ENCODE data around the gene ALDH1L1. TPM values are rescaled to one million over a fixed set of nuclear protein-coding genes. Genes with fewer than 3 reads are reported as not detected.

Gene ALDH1L1
- total RNA-seq, 1 donor from 2014 or later: not detected

- Mint-ChIP-seq H3K9me3 (ENCODE audit: unreplicated experiment) (peaks cover 3% of the 10 kb centered on the region), H3K4me1 (ENCODE audit: low read depth, unreplicated experiment) (peaks cover 6% of the 10 kb centered on the region), H3K27ac (ENCODE audit: unreplicated experiment) (no peak overlapping the region), H3K36me3 (ENCODE audit: unreplicated experiment) (no peaks in the 10 kb centered on the region), H3K4me3 (ENCODE audit: unreplicated experiment) (no peak overlapping the region), H3K27me3 (ENCODE audit: unreplicated experiment) (peaks cover 3% of the 10 kb centered on the region)
- DNase-seq: no peak
- TF ChIP-seq CTCF (IDR thresholded peaks at IDR 0.05; ENCODE audit: partially characterized antibody, unreplicated experiment): no peak
These were observed 31.0 kb downstream of the ALDH1L1 start for GRCh38 chr3:126149256-126149902.

GRCh38 chr3:126147932-126148683 is 32.3 kb downstream of the ALDH1L1 start:
- H3K27ac Mint-ChIP-seq (ENCODE audit: unreplicated experiment): no peak overlapping the region
- H3K9me3 Mint-ChIP-seq (ENCODE audit: unreplicated experiment): peaks cover 1% of the 10 kb centered on the region
- H3K27me3 Mint-ChIP-seq (ENCODE audit: unreplicated experiment): peaks cover 2% of the 10 kb centered on the region
- H3K4me3 Mint-ChIP-seq (ENCODE audit: unreplicated experiment): no peak overlapping the region
- DNase-seq: no peak
- no peak for TF ChIP-seq CTCF (IDR thresholded peaks at IDR 0.05; ENCODE audit: partially characterized antibody, unreplicated experiment)
- peaks cover 6% of the 10 kb centered on the region for H3K4me1 Mint-ChIP-seq (ENCODE audit: low read depth, unreplicated experiment)
- no peaks in the 10 kb centered on the region for H3K36me3 Mint-ChIP-seq (ENCODE audit: unreplicated experiment)

- peaks cover 6% of the 10 kb centered on the region for H3K4me1 Mint-ChIP-seq (ENCODE audit: low read depth, unreplicated experiment)
- H3K27ac Mint-ChIP-seq (ENCODE audit: unreplicated experiment): no peak overlapping the region
- H3K9me3 Mint-ChIP-seq (ENCODE audit: unreplicated experiment): peaks cover 1% of the 10 kb centered on the region
- H3K4me3 Mint-ChIP-seq (ENCODE audit: unreplicated experiment): no peak overlapping the region
- no peaks in the 10 kb centered on the region for H3K36me3 Mint-ChIP-seq (ENCODE audit: unreplicated experiment)
- no peak for DNase-seq
- no peak for TF ChIP-seq CTCF (IDR thresholded peaks at IDR 0.05; ENCODE audit: partially characterized antibody, unreplicated experiment)
- H3K27me3 Mint-ChIP-seq (ENCODE audit: unreplicated experiment): peaks cover 2% of the 10 kb centered on the region
These were observed 33.0 kb downstream of the ALDH1L1 start for GRCh38 chr3:126147147-126147931.

GRCh38 chr3:126146525-126147146 is 33.8 kb downstream of the ALDH1L1 start:
- peaks cover 2% of the 10 kb centered on the region for H3K27me3 Mint-ChIP-seq (ENCODE audit: unreplicated experiment)
- H3K4me1 Mint-ChIP-seq (ENCODE audit: low read depth, unreplicated experiment): peaks cover 6% of the 10 kb centered on the region
- no peak for TF ChIP-seq CTCF (IDR thresholded peaks at IDR 0.05; ENCODE audit: partially characterized antibody, unreplicated experiment)
- H3K4me3 Mint-ChIP-seq (ENCODE audit: unreplicated experiment): no peak overlapping the region
- no peak overlapping the region for H3K27ac Mint-ChIP-seq (ENCODE audit: unreplicated experiment)
- H3K9me3 Mint-ChIP-seq (ENCODE audit: unreplicated experiment): peaks cover 1% of the 10 kb centered on the region
- DNase-seq: no peak
- H3K36me3 Mint-ChIP-seq (ENCODE audit: unreplicated experiment): no peaks in the 10 kb centered on the region
